CD4-positive, alpha-beta memory T cell (primary cell): ENCODE data around the gene RMC1. TPM values are rescaled to one million over a fixed set of nuclear protein-coding genes. Genes with fewer than 3 reads are reported as not detected.

Experiments
- CTCF ChIA-PET: fragments of 350-600 bp; sonication (Branson Sonifier 250); formaldehyde crosslinking; loops from one replicate; lab custom pipeline; 2021; ENCODE audit warnings: inconsistent platforms; ENCODE audit not compliant: partially characterized antibody; lab: Charles Lee
- POLR2A ChIA-PET: fragments of 350-600 bp; sonication (Branson Sonifier 250); formaldehyde crosslinking; loops from one replicate; lab custom pipeline; 2021; ENCODE audit not compliant: partially characterized antibody; lab: Charles Lee
- DNase-seq, 5 donors: peaks; one replicate each; pipeline versions ENCODE4 v3.0.0 to v3.0.0-alpha.2; 2020 to 2022; ENCODE audit warnings: mixed read lengths in 1 of 5
- H3K27ac ChIP-seq: one replicate; pipeline ENCODE4 v1.7.0; 2013; ENCODE audit warnings: low read depth, low read length
- H3K27me3 ChIP-seq: 2 replicates; pipeline ENCODE4 v1.7.0; 2013; ENCODE audit warnings: mild to moderate bottlenecking, low read length, moderate library complexity; ENCODE audit not compliant: insufficient read depth
- H3K36me3 ChIP-seq: 2 replicates; pipeline ENCODE4 v1.7.0; 2013; ENCODE audit warnings: mild to moderate bottlenecking, low read length, moderate library complexity; ENCODE audit not compliant: insufficient read depth
- H3K4me1 ChIP-seq: 2 replicates; pipeline ENCODE4 v1.7.0; 2013; ENCODE audit warnings: mild to moderate bottlenecking, low read length, moderate library complexity; ENCODE audit not compliant: insufficient read depth
- H3K4me3 ChIP-seq, 2 donors: one replicate each; pipeline ENCODE4 v1.7.0; 2013; ENCODE audit warnings: low read length in 2 of 2, mild to moderate bottlenecking in 1 of 2
- H3K9me3 ChIP-seq, 2 donors: one replicate each; pipeline ENCODE4 v1.7.0; 2013; ENCODE audit warnings: low read length in 2 of 2, control low read depth in 1 of 2; ENCODE audit not compliant: control insufficient read depth in 1 of 2
- H3K27ac Mint-ChIP-seq, 7 donors: one replicate each; pipeline ENCODE4 v1.8.0; 2020 to 2021; ENCODE audit warnings: mixed read lengths in 7 of 7, mild to moderate bottlenecking in 6 of 7, inconsistent platforms in 3 of 7, moderate library complexity in 3 of 7
- H3K27me3 Mint-ChIP-seq, 2 donors: one replicate each; pipeline ENCODE4 v1.8.0; 2020 to 2021; ENCODE audit warnings: mixed read lengths in 2 of 2
- H3K36me3 Mint-ChIP-seq, 2 donors: one replicate each; pipeline ENCODE4 v1.8.0; 2020 to 2021; ENCODE audit warnings: mixed read lengths in 2 of 2, inconsistent platforms in 1 of 2, mild to moderate bottlenecking in 1 of 2
- H3K4me1 Mint-ChIP-seq, 4 donors: one replicate each; pipeline ENCODE4 v1.8.0; 2020 to 2021; ENCODE audit warnings: mixed read lengths in 4 of 4, mild to moderate bottlenecking in 1 of 4
- H3K4me3 Mint-ChIP-seq, 8 donors: one replicate each; pipeline ENCODE4 v1.8.0; 2020 to 2021; ENCODE audit warnings: mixed read lengths in 8 of 8, mild to moderate bottlenecking in 7 of 8, moderate library complexity in 6 of 8, inconsistent platforms in 3 of 8
- H3K9me3 Mint-ChIP-seq, 8 donors: one replicate each; pipeline ENCODE4 v1.8.0; 2020 to 2021; ENCODE audit warnings: mixed read lengths in 8 of 8, mild to moderate bottlenecking in 5 of 8, inconsistent platforms in 3 of 8, moderate library complexity in 1 of 8
- intact Hi-C: fragments of 100-400 bp; cut with micrococcal nuclease; formaldehyde crosslinking; loops from one replicate; pipeline ENCODE4 v1.15.1; 2023
- polyA plus RNA-seq, 2 donors: library from polyadenylated mRNA; unstranded; fragments of 300-500 nt; fragmentation: Illumina TruSeq; gene quantifications; one replicate each; pipeline ENCODE4 v1.2.3, GENCODE V29; 2021
- total RNA-seq, 2 experiments: library from RNA; stranded (reverse); gene quantifications; one replicate each; pipeline ENCODE4 v1.2.3, GENCODE V29; 2021

The RMC1 gene
- total and polyA plus RNA-seq, 4 experiments from 2014 or later: 42.7 to 56.6 (median 51.2) TPM

DNA sequence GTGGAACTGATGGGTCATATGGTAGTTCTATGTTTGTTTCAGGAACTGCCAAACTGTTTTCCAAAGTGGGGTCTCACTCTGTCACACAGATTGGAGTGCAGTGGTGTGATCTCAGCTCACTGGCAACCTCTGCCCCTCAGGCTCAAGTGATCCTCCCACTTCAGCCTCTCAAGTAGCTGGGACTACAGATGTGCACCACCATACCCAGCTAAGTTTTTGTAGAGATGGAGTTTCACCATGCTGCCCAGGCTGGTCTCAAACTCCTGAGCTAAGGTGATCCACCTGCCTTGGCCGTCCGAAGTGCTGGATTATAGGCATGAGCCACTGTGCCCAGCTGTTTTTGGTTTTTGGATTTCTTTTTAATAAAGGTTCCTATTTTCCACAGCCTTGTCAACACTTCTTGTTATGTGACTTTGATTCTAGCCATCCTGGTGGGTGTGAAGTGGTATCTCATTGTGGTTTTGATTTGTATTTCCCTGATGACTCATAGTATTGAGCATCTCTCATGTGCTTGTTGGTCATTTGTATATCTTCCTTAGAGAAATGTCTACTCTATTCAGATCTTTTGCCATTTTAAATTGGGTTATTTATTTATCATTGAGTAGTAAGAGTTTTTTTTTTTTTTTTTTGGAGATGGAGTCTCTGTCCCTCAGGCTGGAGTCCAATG, 60.2 kb downstream of the RMC1 start:
- peaks cover 52 to 67% of the 10 kb centered on the region in 2 donors for H3K36me3 Mint-ChIP-seq

DNA sequence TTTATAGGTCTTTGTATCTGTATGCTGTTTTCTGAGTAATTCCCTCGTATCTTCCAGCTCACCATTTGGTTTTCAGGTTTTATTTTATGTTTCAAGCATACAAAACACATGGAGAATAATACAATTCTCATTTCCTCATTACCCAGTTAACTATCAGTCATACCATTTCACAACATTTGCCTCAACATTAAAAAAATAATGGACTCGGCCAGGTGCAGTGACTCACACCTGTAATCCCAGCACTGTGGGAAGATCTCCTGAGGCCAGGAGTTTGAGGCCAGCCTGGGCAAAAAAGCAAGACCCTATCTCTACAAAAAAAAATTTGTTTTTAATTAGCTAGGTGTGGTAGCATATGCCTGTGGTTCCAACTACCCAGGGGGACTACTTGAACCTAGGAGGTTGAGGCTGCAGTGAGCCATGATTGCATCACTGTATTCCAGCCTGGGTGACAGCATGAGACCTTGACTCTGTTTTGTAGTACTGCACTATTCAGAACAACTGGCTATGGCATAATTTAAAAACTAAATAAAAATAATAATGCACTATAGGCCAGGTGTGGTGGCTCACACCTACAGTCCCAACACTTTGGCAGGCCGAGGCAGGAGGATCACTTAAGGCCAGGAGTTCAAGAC, 62.7 kb downstream of the RMC1 start:
- POLR2A ChIA-PET: interaction anchor here (1.7 kb wide), 1 partner anchor 20 kb away, joined by 4 read pairs; the partner anchor contains the start of gene NPC1
- Mint-ChIP-seq H3K27ac (peak overlapping the region in 3 of 7 donors; percentile 23 to 75 (median 47)), H3K9me3 (no peaks in the 10 kb centered on the region), H3K27me3 (no peaks in the 10 kb centered on the region), H3K4me3 (no peak overlapping the region), H3K4me1 (peaks cover 6 to 32% (median 19%) of the 10 kb centered on the region in 4 donors), H3K36me3 (peaks cover 57 to 68% of the 10 kb centered on the region in 2 donors)
- peaks cover 19% of the 10 kb centered on the region for H3K4me1 ChIP-seq
- no peaks in the 10 kb centered on the region for H3K27me3 ChIP-seq
- no peaks in the 10 kb centered on the region for H3K9me3 ChIP-seq
- intact Hi-C loops: no loop called here
- H3K27ac ChIP-seq: no peak overlapping the region
- DNase-seq: no peak
- peaks cover 38% of the 10 kb centered on the region for H3K36me3 ChIP-seq
- CTCF ChIA-PET: interaction anchor here (1.0 to 1.7 kb wide), 3 partner anchors 16 to 67 kb away, joined by 3 to 4 read pairs (median 3); no protein-coding TSS in a partner anchor
- H3K4me3 ChIP-seq: no peak overlapping the region

More for the DNA sequence above, 60.2 kb downstream of the RMC1 start:
- Histone ChIP-seq H3K9me3 (no peaks in the 10 kb centered on the region), H3K27ac (no peak overlapping the region), H3K27me3 (no peaks in the 10 kb centered on the region), H3K36me3 (peaks cover 38% of the 10 kb centered on the region), H3K4me3 (no peak overlapping the region), H3K4me1 (peaks cover 10% of the 10 kb centered on the region)
- Mint-ChIP-seq H3K4me3 (no peak overlapping the region), H3K4me1 (peaks cover 5 to 21% (median 13%) of the 10 kb centered on the region in 4 donors), H3K9me3 (no peaks in the 10 kb centered on the region), H3K27me3 (no peaks in the 10 kb centered on the region), H3K27ac (peak overlapping the region in 5 of 7 donors; percentile 6 to 70 (median 55))
- CTCF ChIA-PET: interaction anchor here (0.6 to 1.0 kb wide), 2 partner anchors 22 to 24 kb away, joined by 3 read pairs; no protein-coding TSS in a partner anchor
- POLR2A ChIA-PET: interaction anchor here (0.9 to 1.4 kb wide), 3 partner anchors 9 to 23 kb away, joined by 3 to 6 read pairs (median 6); no protein-coding TSS in a partner anchor
- peak in 3 of 5 donors; percentile 24 to 49 (median 25) for DNase-seq
- intact Hi-C loops: loop anchor here (2.0 kb wide), 1 partner anchor 23 kb away; the partner anchor contains the start of gene NPC1

DNA sequence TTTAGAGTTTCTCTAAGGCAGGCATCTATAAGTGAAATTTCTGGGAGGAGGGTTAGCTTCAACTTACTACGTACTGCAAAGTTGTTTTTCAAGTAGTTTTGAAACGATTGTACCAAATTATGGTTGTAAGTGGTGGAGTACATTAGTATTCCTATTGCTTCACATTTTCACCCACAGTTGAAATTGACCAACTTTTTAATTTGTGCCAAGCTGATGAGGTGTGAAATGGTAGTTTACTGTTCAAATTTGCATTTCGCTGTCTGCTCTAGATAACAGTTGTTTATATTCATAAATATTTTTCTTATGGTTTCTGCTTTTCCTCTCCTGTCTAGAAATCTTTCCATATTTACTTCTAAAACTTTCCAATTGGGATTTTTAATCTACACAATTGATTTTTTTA, 64.4 kb downstream of the RMC1 start:
- ChIA-PET CTCF (no interaction called here), POLR2A (no interaction called here)
- Histone ChIP-seq H3K27me3 (no peaks in the 10 kb centered on the region), H3K9me3 (no peaks in the 10 kb centered on the region), H3K36me3 (peaks cover 32% of the 10 kb centered on the region), H3K4me1 (peaks cover 30% of the 10 kb centered on the region), H3K27ac (no peak overlapping the region), H3K4me3 (no peak overlapping the region)
- intact Hi-C loops: no loop called here
- H3K4me3 Mint-ChIP-seq: no peak overlapping the region
- H3K9me3 Mint-ChIP-seq: no peaks in the 10 kb centered on the region
- H3K27ac Mint-ChIP-seq: peak overlapping the region in 1 of 7 donors; percentile 17
- H3K36me3 Mint-ChIP-seq: peaks cover 53 to 63% of the 10 kb centered on the region in 2 donors
- no peaks in the 10 kb centered on the region for H3K27me3 Mint-ChIP-seq
- H3K4me1 Mint-ChIP-seq: peaks cover 11 to 42% (median 24%) of the 10 kb centered on the region in 4 donors
- no peak for DNase-seq

DNA sequence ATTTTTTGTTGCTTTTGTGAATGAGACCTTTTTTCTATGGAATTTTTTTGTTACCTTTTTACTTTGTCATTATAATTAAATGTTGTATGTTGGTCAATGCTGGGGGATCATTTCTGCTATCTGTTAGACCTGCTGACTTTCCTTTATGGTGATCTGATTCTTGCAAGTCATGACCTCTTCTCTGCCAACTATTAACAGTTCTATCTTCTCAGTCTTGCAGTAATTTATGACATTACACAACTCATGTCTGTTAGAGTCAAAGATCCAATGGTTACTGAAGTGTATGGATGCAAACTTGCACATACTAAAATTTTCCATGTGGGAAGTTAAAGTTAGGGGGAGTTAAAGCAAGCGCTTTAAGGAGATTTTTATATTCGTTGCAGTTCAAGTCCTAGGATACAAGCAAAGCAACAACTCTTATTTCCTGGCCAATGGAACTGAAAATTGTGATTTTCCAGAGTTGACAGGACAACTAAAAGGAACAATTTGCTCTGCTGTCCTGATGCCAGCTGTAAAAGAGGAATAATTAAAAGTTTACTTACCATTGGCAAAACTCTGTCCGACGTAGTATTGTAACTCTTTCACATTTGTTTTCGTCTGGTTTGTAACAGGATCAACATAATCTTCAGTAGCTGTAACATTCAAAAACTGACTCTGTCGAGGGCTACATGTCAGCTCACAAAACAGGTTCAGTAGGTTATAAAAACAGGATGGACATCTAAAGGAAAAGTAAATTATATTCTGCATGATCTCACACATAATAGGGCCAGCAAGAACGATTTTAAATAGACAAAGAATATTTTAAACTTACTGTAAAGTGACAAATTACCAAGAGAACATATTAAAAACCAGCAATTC, 65.2 kb downstream of the RMC1 start:
- DNase-seq: no peak
- Histone ChIP-seq H3K27ac (no peak overlapping the region), H3K4me3 (no peak overlapping the region), H3K36me3 (peaks cover 32% of the 10 kb centered on the region), H3K9me3 (no peaks in the 10 kb centered on the region), H3K4me1 (peaks cover 34% of the 10 kb centered on the region), H3K27me3 (no peaks in the 10 kb centered on the region)
- H3K27me3 Mint-ChIP-seq: no peaks in the 10 kb centered on the region
- H3K4me3 Mint-ChIP-seq: no peak overlapping the region
- peaks cover 48 to 58% of the 10 kb centered on the region in 2 donors for H3K36me3 Mint-ChIP-seq
- ChIA-PET CTCF (interaction anchor here (1.1 to 4.3 kb wide), 2 partner anchors 52 to 72 kb away, joined by 3 to 24 read pairs; no protein-coding TSS in a partner anchor), POLR2A (interaction anchor here (1.4 kb wide), 1 partner anchor 17 kb away, joined by 5 read pairs; no protein-coding TSS in a partner anchor)
- intact Hi-C loops: no loop called here
- peaks cover 15 to 45% (median 27%) of the 10 kb centered on the region in 4 donors for H3K4me1 Mint-ChIP-seq
- H3K27ac Mint-ChIP-seq: peak overlapping the region in 1 of 7 donors; percentile 44
- H3K9me3 Mint-ChIP-seq: no peaks in the 10 kb centered on the region

DNA sequence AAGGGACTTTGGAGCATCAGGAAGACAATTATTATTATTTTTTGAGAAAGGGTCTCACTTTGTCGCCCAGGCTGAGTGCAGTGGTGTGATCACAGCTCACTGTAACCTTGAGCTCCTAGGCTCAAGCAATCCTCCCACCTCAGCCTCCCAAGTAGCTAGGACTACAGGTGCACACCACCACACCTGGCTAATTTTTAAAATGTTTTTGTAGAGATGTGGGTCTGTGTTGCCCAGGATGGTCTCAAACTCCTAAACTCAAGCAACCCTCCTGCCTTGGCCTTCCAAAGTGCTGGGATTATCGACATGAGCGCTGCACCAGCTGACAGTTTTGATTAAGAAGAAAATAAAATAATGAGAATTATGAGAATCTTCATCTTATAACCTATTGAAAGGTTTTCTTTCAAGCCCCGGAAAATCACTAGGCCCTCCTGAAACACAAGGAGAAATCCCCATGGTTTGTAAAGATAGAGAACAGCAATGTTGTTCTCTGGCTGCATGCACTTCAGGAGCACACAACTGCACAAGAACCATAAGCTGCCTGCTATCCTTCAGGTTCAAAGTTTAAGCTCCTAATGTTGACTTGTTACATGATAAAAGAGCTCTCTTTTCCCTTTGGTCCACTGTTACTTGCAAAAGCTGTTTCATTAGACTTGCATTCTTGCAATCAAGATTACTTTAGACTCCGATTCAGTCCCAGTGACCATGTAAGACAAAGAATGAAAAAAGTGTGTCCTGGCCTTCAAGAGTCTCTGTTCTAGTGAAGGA, 66.2 kb downstream of the RMC1 start:
- no peaks in the 10 kb centered on the region for H3K27me3 Mint-ChIP-seq
- Histone ChIP-seq H3K27me3 (no peaks in the 10 kb centered on the region), H3K4me1 (peaks cover 38% of the 10 kb centered on the region), H3K9me3 (no peaks in the 10 kb centered on the region), H3K27ac (no peak overlapping the region), H3K36me3 (peaks cover 32% of the 10 kb centered on the region), H3K4me3 (no peak overlapping the region)
- H3K36me3 Mint-ChIP-seq: peaks cover 45 to 55% of the 10 kb centered on the region in 2 donors
- H3K9me3 Mint-ChIP-seq: no peaks in the 10 kb centered on the region
- intact Hi-C loops: no loop called here
- POLR2A ChIA-PET: interaction anchor here (0.7 to 1.4 kb wide), 2 partner anchors 16 to 29 kb away, joined by 3 to 5 read pairs; no protein-coding TSS in a partner anchor
- peaks cover 21 to 48% (median 32%) of the 10 kb centered on the region in 4 donors for H3K4me1 Mint-ChIP-seq
- H3K27ac Mint-ChIP-seq: no peak overlapping the region
- no peak overlapping the region for H3K4me3 Mint-ChIP-seq
- CTCF ChIA-PET: interaction anchor here (1.1 to 4.3 kb wide), 5 partner anchors 12 to 73 kb away, joined by 3 to 24 read pairs (median 6); no protein-coding TSS in a partner anchor
- no peak for DNase-seq

DNA sequence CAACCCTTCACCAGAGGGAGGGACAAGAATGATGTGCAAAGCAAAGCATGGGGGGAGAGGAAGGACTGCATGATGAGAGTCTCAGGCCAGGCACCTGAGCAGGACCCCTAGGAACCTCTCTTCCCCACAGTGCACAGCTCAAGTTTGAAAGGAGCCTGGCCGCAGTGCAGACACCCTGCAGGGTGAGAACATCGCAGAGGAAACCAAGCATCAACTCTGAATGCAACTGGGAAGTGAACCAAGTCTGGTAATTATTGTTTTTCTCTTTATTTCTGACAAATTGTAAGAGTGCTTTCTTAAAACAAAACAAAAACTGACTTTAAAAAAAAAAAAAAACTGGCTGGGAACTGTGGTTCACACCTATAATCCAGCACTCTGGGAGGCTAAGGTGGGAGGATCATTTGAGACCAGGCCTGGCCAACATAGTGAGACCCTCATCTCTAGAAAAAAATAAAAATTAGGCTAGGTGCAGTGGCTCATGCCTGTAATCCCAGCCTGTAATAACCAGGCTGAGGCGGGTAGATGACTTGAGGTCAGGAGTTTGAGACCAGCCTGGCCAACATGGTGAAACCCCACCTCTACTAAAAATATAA, 67.7 kb downstream of the RMC1 start:
- Histone ChIP-seq H3K27ac (no peak overlapping the region), H3K4me1 (peaks cover 50% of the 10 kb centered on the region), H3K4me3 (no peak overlapping the region), H3K27me3 (no peaks in the 10 kb centered on the region), H3K36me3 (peaks cover 32% of the 10 kb centered on the region), H3K9me3 (no peaks in the 10 kb centered on the region)
- no peaks in the 10 kb centered on the region for H3K9me3 Mint-ChIP-seq
- ChIA-PET POLR2A (interaction anchor here (3.7 kb wide), 1 partner anchor 11 kb away, joined by 23 read pairs; no protein-coding TSS in a partner anchor), CTCF (interaction anchor here (1.4 to 4.3 kb wide), 6 partner anchors 10 to 72 kb away, joined by 4 to 24 read pairs (median 6); partner anchors contain the start of gene NPC1)
- no peak overlapping the region for H3K4me3 Mint-ChIP-seq
- peaks cover 30 to 55% (median 42%) of the 10 kb centered on the region in 4 donors for H3K4me1 Mint-ChIP-seq
- peak overlapping the region in 6 of 7 donors; percentile 22 to 63 (median 50) for H3K27ac Mint-ChIP-seq
- intact Hi-C loops: no loop called here
- peaks cover 39 to 53% of the 10 kb centered on the region in 2 donors for H3K36me3 Mint-ChIP-seq
- H3K27me3 Mint-ChIP-seq: no peaks in the 10 kb centered on the region
- DNase-seq: no peak
